D721Med (cell line): ENCODE data around the gene ADGRL2.
A peak's percentile ranks its signal among the peaks of the same experiment; 100 is the strongest.

Experiments used
- DNase-seq: peaks from one replicate; pipeline ENCODE4 v3.0.0; 2011; ENCODE audit warnings: low spot score; ENCODE audit not compliant: insufficient read length
- FAIRE-seq: peaks from 2 replicates; lab custom pipeline; 2011; peaks lifted over from hg19 to GRCh38; lab: Jason Lieb, UNC
- CTCF ChIP-seq: IDR thresholded peaks from 2 replicates; pipeline ENCODE4 v1.5.1; 2012; ENCODE audit warnings: mild to moderate bottlenecking, control low read depth; ENCODE audit not compliant: insufficient read depth; ENCODE audit errors: missing control alignments

Gene ADGRL2

GRCh38 chr1:81806432-81806770 is 5.7 kb downstream of the ADGRL2 start:
- no peak for TF ChIP-seq CTCF
- FAIRE-seq = no peak
- DNase-seq = no peak

GRCh38 chr1:81808760-81809159 is 8.0 kb downstream of the ADGRL2 start:
- DNase-seq = no peak
- TF ChIP-seq CTCF = peak; percentile 6
- FAIRE-seq = no peak

- no peak for FAIRE-seq
- TF ChIP-seq CTCF = no peak
- DNase-seq = no peak
These were observed 9.1 kb downstream of the ADGRL2 start for GRCh38 chr1:81809808-81810207.

DNA sequence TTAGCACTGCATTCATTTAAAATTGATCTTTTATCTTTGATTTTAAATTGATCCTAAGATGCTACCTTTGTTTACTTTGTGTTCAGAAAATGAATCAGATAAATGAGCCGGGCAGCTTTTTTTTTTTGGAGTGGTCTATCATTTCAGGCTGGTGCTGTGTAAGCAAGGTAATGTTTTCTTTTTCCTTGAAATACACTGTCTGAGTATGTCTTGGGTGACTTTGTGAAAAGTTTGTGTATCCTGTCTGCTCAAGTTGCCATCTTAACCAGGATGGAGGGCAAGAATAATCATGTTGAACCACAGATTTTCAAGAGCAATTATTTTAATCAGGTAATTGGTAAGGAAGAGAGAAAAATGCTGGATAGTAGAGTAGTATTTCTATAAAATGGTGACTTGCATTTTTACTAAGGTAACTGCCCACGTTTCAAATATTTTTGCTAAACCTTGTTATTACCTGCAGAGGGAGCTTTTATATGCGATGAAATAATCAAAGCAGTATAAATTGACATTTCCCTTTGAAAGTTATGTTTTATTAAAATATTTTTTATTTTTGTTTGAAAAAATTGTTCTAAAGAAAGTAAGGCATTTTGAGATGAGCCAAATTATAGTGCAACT is 11.1 kb downstream of the ADGRL2 start:
- DNase-seq (no peak), FAIRE-seq (no peak)
- peak; percentile 36 for TF ChIP-seq CTCF

GRCh38 chr1:81812712-81813111 is 12.0 kb downstream of the ADGRL2 start:
- no peak for DNase-seq
- TF ChIP-seq CTCF = no peak
- FAIRE-seq = no peak

DNA sequence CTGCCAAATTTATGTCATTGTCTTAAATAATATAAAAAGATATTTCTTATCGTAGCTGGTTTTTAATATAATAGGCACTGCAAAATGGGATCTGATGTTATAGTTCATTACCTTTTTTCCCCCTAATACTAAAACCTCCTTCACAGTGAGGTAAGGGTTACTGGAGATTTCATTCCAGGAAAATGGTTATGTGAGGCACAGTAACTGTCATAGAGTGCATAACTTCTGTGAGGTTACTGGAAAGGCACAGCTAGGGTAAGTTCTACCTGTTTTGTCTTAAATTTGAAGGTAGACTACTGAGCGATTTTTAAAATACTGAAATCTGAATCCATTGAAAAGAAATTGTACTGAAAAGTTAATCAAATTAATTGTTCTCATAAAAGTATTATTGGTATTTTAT is 13.0 kb downstream of the ADGRL2 start:
- DNase-seq (no peak), FAIRE-seq (no peak)
- no peak for TF ChIP-seq CTCF

DNA sequence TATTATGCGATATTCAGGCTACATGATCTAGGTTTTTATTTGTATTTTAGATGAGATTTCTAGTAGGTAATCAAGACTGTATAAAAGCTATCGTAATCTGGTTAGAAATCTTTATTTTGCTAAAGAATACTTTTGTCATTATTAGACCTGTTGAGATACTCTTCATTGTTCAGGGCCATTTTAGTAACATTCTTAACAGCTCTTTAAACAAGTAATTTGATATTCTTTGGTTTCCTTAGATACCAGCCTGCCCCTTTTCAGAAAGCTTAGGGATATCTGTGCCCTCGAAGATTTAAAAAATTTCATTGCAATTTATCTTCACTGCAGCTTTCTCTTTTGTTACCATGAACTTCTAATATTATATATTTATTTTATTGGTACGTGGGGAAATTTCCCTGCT is 18.9 kb downstream of the ADGRL2 start:
- no peak for DNase-seq
- no peak for FAIRE-seq
- TF ChIP-seq CTCF = no peak
